Neural cell (in vitro differentiated cells): ENCODE measurements around the gene MCOLN1.

ENCODE experiments used
- CTCF ChIP-seq: fragments of 450-650 bp; IDR thresholded peaks from 2 replicates; pipeline ENCODE4 v1.5.1; 2014; ENCODE audit warnings: antibody characterized with exemption, mild to moderate bottlenecking, moderate library complexity; ENCODE audit not compliant: poor library complexity, severe bottlenecking
- EP300 ChIP-seq: fragments of 450-650 bp; conservative IDR thresholded peaks from 2 replicates; pipeline ENCODE4 v1.6.1; 2014; ENCODE audit warnings: antibody characterized with exemption, mild to moderate bottlenecking, moderate library complexity; ENCODE audit not compliant: poor library complexity, severe bottlenecking
- EZH2 ChIP-seq: fragments of 200-600, 300-800 bp; shearing (Covaris generic), sonication (generic); IDR thresholded peaks from 2 replicates; pipeline ENCODE4 v1.6.1; 2014; ENCODE audit warnings: antibody characterized with exemption, low read length, borderline replicate concordance, mild to moderate bottlenecking; ENCODE audit not compliant: insufficient read depth, poor library complexity, severe bottlenecking
- MXI1 ChIP-seq: fragments of 450-650 bp; conservative IDR thresholded peaks from 2 replicates; pipeline ENCODE4 v1.6.1; 2014; ENCODE audit warnings: antibody characterized with exemption, mild to moderate bottlenecking; ENCODE audit not compliant: poor library complexity, severe bottlenecking
- RAD21 ChIP-seq: fragments of 450-650 bp; conservative IDR thresholded peaks from 2 replicates; pipeline ENCODE4 v1.6.1; 2014; ENCODE audit warnings: antibody characterized with exemption, mild to moderate bottlenecking, moderate library complexity
- SMC3 ChIP-seq: fragments of 450-650 bp; conservative IDR thresholded peaks from 2 replicates; pipeline ENCODE4 v1.6.1; 2014; ENCODE audit warnings: antibody characterized with exemption, mild to moderate bottlenecking, moderate library complexity; ENCODE audit not compliant: poor library complexity
- TAF1 ChIP-seq: IDR thresholded peaks from 2 replicates; pipeline ENCODE4 v1.6.1; 2012; ENCODE audit warnings: low read depth
- TF ChIP-seq, protein P1 (sequence below): IDR thresholded peaks from 2 replicates; pipeline ENCODE4 v1.6.1; 2012; ENCODE audit warnings: borderline replicate concordance

GRCh38 chr19:7497292-7497691 is 25.1 kb upstream of the MCOLN1 start:
- TF ChIP-seq CTCF (peak; percentile 19), EZH2 (no peak), MXI1 (no peak), SMC3 (no peak), TAF1 (no peak), RAD21 (no peak), EP300 (no peak)
- TF ChIP-seq, protein P1, sequence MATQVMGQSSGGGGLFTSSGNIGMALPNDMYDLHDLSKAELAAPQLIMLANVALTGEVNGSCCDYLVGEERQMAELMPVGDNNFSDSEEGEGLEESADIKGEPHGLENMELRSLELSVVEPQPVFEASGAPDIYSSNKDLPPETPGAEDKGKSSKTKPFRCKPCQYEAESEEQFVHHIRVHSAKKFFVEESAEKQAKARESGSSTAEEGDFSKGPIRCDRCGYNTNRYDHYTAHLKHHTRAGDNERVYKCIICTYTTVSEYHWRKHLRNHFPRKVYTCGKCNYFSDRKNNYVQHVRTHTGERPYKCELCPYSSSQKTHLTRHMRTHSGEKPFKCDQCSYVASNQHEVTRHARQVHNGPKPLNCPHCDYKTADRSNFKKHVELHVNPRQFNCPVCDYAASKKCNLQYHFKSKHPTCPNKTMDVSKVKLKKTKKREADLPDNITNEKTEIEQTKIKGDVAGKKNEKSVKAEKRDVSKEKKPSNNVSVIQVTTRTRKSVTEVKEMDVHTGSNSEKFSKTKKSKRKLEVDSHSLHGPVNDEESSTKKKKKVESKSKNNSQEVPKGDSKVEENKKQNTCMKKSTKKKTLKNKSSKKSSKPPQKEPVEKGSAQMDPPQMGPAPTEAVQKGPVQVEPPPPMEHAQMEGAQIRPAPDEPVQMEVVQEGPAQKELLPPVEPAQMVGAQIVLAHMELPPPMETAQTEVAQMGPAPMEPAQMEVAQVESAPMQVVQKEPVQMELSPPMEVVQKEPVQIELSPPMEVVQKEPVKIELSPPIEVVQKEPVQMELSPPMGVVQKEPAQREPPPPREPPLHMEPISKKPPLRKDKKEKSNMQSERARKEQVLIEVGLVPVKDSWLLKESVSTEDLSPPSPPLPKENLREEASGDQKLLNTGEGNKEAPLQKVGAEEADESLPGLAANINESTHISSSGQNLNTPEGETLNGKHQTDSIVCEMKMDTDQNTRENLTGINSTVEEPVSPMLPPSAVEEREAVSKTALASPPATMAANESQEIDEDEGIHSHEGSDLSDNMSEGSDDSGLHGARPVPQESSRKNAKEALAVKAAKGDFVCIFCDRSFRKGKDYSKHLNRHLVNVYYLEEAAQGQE, result no peak
